Endothelial cell (in vitro differentiated cells): Measurements from ENCODE around the gene MAU2. TPM values are rescaled to one million over a fixed set of nuclear protein-coding genes. Genes with fewer than 3 reads are reported as not detected.
A peak's percentile ranks its signal among the peaks of the same experiment; 100 is the strongest.

Experiments used
- DNase-seq: peaks from one replicate; pipeline ENCODE4 v3.0.0; 2021; ENCODE audit warnings: low spot score
- H3K27ac Mint-ChIP-seq: one replicate; pipeline ENCODE4 v1.8.0; 2021; ENCODE audit warnings: mixed read lengths, inconsistent platforms; ENCODE audit not compliant: unreplicated experiment
- H3K27me3 Mint-ChIP-seq: one replicate; pipeline ENCODE4 v1.8.0; 2021; ENCODE audit warnings: mild to moderate bottlenecking, moderate library complexity, mixed read lengths, inconsistent platforms; ENCODE audit not compliant: unreplicated experiment
- H3K36me3 Mint-ChIP-seq: one replicate; pipeline ENCODE4 v1.8.0; 2021; ENCODE audit warnings: mild to moderate bottlenecking, low read depth, mixed read lengths, inconsistent platforms; ENCODE audit not compliant: unreplicated experiment
- H3K4me1 Mint-ChIP-seq: one replicate; pipeline ENCODE4 v1.8.0; 2021; ENCODE audit warnings: mild to moderate bottlenecking, mixed read lengths, inconsistent platforms; ENCODE audit not compliant: unreplicated experiment
- H3K4me3 Mint-ChIP-seq: one replicate; pipeline ENCODE4 v1.8.0; 2021; ENCODE audit warnings: mild to moderate bottlenecking, mixed read lengths, inconsistent platforms; ENCODE audit not compliant: unreplicated experiment
- H3K9me3 Mint-ChIP-seq: one replicate; pipeline ENCODE4 v1.8.0; 2021; ENCODE audit warnings: mixed read lengths, inconsistent platforms; ENCODE audit not compliant: unreplicated experiment
- CTCF ChIP-seq: fragments of 200-600 bp; sonication (generic); IDR thresholded peaks from one replicate; pipeline ENCODE4 v1.5.0; 2021; ENCODE audit warnings: antibody characterized with exemption; ENCODE audit not compliant: unreplicated experiment
- total RNA-seq: library from RNA; stranded (reverse); fragmentation: NEBNext Ultra II Directional; extraction: Animal tissue kit (Norgen Biotek cat#: 25700); gene quantifications from one replicate; pipeline ENCODE4 v1.2.1, GENCODE V29; 2021; ENCODE audit not compliant: unreplicated experiment

Gene MAU2
- total RNA-seq, 1 donor from 2014 or later = 49.3 TPM

DNA sequence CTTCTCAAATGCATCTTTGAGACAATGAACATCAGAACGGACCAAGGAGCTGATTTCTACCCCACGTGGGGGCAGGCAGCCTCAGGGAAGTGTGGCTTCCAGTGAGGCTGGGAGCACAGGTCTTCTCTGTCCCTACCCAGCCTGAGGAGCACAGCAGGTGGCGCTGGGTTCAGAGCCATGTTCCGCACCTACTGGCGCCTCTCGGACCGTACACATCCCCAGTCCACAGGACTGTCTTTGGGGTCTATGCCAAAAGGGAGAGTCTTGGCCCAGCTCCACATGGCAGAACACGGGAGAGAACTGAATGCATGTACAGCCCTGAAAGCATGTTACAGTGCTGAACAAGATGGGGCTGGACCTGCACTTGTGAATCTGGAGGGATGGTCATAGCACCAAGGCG is 22.9 kb upstream of the MAU2 start:
- Mint-ChIP-seq H3K4me3 (no peak overlapping the region), H3K36me3 (peaks cover 32% of the 10 kb centered on the region), H3K27ac (no peak overlapping the region), H3K4me1 (peaks cover 3% of the 10 kb centered on the region), H3K9me3 (no peaks in the 10 kb centered on the region), H3K27me3 (peaks cover 1% of the 10 kb centered on the region)
- TF ChIP-seq CTCF = no peak
- DNase-seq = no peak

DNA sequence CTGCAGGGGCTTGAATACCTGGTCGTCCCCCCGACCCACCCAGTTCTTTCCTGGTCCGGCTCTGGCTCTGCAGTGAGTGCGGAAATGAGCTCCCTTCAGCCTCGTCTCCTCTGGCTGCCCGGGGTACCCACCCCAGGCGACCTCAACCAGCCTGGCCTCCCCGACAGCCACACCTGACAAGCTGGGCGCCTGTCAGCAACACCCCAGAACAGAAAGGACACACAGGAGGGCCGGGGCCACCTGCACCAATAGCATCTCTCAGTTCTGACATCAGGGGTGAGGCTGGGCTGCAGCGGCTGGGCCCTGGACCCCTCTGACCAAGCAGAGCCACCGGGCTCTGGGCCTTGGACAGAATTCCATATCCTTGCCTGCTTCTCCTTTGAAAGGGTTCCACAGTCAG is 20.0 kb upstream of the MAU2 start:
- H3K36me3 Mint-ChIP-seq = peaks cover 30% of the 10 kb centered on the region
- peaks cover 7% of the 10 kb centered on the region for H3K27me3 Mint-ChIP-seq
- peaks cover 18% of the 10 kb centered on the region for H3K4me1 Mint-ChIP-seq
- H3K27ac Mint-ChIP-seq = no peak overlapping the region
- H3K9me3 Mint-ChIP-seq = no peaks in the 10 kb centered on the region
- no peak overlapping the region for H3K4me3 Mint-ChIP-seq
- no peak for DNase-seq
- TF ChIP-seq CTCF = no peak

GRCh38 chr19:19303411-19303810 is 17.2 kb upstream of the MAU2 start:
- peaks cover 26% of the 10 kb centered on the region for H3K36me3 Mint-ChIP-seq

DNA sequence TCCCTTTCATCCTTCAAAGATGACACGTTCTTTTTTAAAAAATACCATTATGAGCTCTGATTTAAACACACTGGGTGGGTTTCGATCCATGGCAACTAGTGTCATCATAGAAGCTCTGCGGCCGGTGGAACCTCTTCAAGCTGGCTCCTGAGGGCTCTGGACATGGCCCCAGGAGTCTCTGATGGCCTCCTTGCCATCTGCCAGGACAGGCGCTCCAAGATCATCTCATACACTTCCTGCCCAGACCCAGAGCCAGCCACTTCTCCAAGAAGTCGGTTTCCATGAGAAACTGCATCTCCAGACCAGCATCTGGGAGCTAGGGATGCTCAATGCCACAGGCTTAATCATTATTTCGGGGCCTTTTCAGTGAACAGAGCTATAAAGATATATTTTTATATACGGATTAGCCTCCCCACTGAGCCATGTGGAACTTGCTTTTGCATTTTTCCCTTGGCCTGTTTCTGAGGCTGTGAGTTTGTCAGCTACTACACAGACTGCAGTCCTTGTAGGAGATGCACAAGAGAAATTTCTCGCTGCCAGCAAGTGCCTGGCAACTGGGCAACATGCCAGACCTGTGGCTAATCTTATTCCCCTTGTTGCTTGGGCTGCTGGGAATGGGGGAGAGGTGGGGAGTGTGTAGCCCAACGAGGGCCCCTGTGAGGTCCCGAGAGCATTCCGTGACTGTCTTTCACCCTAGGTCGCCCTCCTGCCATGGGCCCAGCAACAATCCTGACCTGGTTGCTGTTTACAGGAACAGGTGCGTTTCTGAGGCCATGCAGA is 16.3 kb upstream of the MAU2 start:
- no peak overlapping the region for H3K27ac Mint-ChIP-seq
- H3K4me1 Mint-ChIP-seq = peaks cover 22% of the 10 kb centered on the region
- DNase-seq = no peak
- H3K27me3 Mint-ChIP-seq = peaks cover 7% of the 10 kb centered on the region
- no peak for TF ChIP-seq CTCF
- no peaks in the 10 kb centered on the region for H3K9me3 Mint-ChIP-seq
- H3K36me3 Mint-ChIP-seq = peaks cover 26% of the 10 kb centered on the region
- H3K4me3 Mint-ChIP-seq = no peak overlapping the region

More at GRCh38 chr19:19303411-19303810, 17.2 kb upstream of the MAU2 start:
- Mint-ChIP-seq H3K4me3 (peak overlapping the region; percentile 37), H3K4me1 (peaks cover 22% of the 10 kb centered on the region), H3K9me3 (no peaks in the 10 kb centered on the region), H3K27ac (peak overlapping the region; percentile 77), H3K27me3 (peaks cover 7% of the 10 kb centered on the region)
- DNase-seq = peak; percentile 24
- no peak for TF ChIP-seq CTCF

- TF ChIP-seq CTCF = no peak
- Mint-ChIP-seq H3K36me3 (peaks cover 29% of the 10 kb centered on the region), H3K9me3 (no peaks in the 10 kb centered on the region), H3K27me3 (peaks cover 7% of the 10 kb centered on the region), H3K27ac (no peak overlapping the region), H3K4me3 (no peak overlapping the region), H3K4me1 (peaks cover 22% of the 10 kb centered on the region)
- no peak for DNase-seq
Observed at GRCh38 chr19:19305066-19305465, 15.6 kb upstream of the MAU2 start.
